HG03439 (cell line): Measurements from ENCODE around the gene UBAC2.

ENCODE experiments used
- ATAC-seq: cut with Tn5 transposase; IDR thresholded peaks from one replicate; pipeline ENCODE4 v1.9.1; 2021; ENCODE audit warnings: mild to moderate bottlenecking, moderate library complexity; ENCODE audit not compliant: unreplicated experiment

Gene UBAC2, protein sequence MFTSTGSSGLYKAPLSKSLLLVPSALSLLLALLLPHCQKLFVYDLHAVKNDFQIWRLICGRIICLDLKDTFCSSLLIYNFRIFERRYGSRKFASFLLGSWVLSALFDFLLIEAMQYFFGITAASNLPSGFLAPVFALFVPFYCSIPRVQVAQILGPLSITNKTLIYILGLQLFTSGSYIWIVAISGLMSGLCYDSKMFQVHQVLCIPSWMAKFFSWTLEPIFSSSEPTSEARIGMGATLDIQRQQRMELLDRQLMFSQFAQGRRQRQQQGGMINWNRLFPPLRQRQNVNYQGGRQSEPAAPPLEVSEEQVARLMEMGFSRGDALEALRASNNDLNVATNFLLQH

DNA sequence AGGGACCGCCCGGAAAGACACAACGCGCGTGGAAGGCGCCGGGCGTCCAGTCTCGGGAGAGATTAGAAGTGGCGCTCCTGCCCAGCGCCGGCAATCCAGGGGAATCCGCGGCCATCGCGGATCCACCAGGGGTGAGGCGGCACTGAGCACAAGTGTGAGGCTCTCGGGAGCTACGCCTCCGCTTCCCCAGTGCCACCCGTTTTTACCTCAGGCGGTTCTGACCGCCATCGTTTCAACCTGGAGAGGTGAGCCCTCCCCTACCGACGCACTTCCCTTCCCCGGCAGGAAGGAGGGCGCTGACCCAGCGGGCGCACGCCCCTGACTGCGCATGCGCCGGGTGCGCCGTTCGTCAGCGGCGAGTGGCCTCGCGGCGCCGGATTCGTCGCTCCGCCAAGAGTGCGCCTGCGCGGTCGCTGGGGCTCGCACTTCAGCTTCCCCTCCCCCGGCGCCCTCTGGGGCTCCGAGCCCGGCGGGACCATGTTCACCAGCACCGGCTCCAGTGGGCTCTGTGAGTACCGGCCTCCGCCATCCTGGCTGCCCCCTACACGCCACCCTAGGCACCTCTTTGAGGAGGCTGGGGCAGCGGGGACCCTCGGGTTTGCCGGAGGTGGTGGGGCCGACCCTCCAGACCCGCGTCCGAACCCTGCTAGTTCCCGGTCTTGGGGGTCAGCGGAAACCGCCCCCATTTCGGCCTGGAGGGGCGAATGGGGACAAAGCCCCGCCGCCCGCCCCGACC lies at the start of gene UBAC2:
UBAC2 (plus strand) TSS at position 423 of the 736 bp plus-strand sequence; CDS start at position 478, 55 bp downstream.
- peak; percentile 64 for ATAC-seq

DNA sequence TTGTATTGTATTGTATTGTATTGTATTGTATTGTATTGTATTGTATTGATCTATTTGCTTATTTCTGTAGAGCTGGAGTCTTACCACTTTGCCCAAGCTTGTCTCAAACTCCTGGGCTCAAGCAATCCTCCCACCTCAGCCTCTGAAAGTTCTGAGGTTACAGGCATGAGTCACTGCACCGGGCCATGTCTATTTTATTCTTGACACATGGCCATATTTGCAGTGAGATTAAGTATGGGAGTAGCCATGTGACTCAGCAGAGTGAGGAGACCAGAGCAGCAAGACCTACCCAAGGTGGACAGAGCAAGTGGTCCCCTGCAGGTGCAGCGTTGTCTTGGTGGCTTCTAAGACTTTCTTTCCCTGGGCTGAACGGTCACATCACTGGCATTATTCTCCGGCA lies 49.1 kb upstream of the UBAC2 start:
- ATAC-seq, result peak; percentile 89

DNA sequence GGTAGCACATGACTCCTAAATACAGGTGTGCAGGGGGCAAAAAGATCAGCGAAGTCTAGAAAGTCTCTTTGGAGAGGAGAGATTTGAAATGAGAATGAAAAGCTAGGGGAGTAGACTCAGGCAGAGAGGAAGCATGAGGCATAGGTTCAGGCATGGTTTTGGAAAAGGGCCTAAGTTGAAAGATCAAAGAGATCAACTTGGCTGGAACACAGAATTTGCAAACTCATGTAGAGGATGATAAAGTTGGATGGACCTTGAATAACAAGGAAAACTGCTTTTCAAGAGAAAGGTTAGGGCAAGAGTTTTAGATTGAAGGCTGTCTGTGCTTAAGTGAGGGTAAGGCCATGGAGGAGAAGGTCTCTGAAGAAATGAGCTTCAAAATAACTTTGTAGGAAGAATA lies 47.4 kb upstream of the UBAC2 start:
- no peak for ATAC-seq

DNA sequence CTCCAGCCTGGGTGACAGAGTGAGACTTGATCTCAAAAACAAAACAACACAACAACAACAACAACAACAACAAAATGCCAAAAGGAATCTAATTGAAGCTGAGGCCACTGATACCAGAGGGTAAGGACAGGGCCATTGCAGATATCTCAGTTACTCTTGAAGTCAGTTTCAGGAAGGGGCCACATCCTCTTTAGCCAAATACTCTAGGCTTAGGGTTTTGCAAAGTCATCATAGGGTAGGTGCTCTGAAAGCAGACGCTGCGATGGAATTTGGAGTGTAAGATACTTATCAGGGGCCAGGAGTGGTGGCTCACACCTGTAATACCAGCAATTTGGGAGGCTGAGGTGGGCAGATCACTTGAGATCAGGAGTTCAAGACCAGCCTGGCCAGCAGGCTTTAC lies 46.6 kb upstream of the UBAC2 start:
- no peak for ATAC-seq

DNA sequence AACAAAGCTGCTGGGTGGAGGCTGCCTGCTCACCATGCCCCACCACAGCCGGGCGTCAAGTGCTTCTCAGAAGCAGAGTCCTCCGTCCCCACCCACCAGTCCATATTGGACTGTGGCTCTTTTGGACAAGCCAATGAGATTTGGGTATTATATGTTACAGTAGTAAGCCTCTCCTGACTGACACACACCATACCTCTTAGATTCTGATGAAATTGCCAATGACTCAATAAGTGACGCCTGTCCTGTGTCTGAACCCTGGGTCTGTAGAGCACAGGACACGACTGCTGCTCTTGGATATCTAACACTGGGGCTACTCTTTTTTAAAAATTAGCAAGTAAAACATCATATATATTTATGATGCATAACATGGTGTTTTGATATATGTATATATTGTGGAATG lies 44.8 kb upstream of the UBAC2 start:
- ATAC-seq, result no peak

DNA sequence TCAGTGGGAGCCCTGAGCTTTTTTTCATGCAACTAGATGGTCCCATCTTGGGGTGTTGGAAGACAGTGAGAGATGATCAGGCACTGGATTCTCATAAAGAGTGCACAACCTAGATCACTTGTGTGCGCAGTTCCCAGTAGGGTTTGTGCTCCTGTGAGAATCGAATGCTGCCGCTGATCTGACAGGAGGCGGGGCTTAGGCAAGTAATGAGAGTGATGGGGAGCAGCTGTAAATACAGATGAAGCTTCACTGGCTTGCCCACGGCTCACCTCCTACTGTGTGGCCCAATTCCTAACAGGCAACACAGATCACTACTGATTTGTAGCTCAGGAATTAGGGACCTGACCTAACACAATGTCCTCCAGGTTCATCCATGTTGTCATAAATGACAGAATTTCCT lies 43.6 kb upstream of the UBAC2 start:
- no peak for ATAC-seq

DNA sequence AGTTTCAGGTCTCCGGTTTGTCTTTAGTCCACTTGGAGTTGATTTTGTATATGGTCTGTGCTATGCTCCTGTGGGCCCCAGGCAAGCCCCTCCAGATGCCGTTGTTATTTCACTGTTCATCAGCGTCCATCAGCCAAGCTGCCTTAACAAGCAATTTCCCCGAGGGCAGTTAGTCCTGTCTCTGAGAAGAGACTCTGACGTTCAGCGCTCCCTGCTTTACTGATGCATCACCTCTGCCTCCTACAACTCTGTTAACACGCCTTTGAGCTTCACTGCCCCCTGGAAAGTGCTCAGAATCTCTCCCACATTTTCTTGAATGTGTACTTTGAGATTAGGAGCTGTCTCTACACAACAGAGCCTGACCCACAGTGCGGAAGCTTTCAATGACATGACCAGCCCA lies 41.8 kb upstream of the UBAC2 start:
- ATAC-seq, result no peak

DNA sequence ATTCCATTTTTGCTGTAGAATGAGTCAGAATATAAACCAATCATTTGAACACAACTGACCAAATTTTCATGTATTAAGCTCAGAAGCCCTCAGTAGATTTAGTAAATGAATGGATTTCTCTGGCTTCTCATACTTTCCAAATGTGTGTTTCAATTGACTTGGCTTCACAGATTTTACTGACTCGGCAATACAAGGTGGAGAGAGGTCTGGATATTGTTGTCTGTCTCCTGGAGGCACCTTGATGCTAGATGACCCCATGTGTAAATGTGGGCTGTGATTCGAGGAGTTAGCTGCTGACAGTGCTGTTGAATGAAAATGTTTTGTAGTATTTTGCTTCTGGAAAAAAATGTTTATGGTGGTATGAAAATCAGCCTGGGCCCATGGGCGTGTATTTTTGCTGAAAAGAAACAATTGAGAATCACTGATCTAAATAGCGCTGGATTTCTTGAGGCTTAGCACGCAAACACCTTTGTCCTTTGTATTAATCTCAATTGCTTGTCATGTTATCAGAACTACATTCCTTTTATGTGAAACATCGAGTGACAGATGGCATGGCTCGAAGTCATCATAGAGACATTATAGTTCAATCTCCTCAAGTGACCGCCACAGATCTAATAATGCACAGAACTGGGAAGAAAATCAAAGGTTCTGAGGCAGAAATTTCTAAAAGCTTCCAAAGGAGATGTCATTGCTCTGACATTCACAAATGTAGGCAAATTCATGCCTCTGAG lies 41.2 kb upstream of the UBAC2 start:
- no peak for ATAC-seq

DNA sequence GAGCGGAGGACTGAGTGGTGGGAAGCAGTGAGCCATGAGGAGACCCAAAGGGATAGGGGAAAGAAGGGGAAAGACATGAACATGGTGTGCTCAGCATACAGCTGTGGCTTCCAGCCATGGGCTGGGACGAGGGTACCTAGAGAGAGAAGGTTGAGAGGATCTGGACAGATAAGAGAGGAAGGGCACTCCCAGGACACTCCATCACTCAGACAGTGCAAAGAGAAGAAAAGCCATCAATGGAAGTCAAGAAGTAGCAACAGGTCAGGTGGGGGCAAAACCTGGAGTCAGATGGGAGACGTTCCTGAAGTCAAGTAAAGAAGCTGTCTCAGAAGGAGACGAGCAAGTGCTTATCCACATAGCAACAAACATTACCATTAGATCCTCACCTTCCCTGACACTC lies 40.2 kb upstream of the UBAC2 start:
- ATAC-seq, result no peak

DNA sequence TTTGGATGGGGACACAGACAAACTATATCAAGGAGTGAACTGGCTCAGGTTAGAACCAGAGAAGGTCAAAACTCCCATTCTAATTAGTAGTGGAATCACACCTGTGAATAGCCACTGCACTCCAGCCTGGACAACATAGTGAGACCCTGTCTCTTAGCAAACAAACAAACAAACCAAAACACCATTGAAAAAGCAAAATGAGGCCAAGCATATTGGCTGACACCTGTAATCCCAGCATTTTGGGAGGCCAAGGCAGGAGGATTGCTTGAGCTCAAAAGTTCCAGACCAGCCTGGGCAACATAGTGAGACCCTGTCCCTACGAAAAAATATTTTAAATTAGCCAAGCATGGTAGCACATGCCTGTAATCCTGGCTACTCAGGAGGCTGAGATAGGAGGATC lies 39.1 kb upstream of the UBAC2 start:
- no peak for ATAC-seq

DNA sequence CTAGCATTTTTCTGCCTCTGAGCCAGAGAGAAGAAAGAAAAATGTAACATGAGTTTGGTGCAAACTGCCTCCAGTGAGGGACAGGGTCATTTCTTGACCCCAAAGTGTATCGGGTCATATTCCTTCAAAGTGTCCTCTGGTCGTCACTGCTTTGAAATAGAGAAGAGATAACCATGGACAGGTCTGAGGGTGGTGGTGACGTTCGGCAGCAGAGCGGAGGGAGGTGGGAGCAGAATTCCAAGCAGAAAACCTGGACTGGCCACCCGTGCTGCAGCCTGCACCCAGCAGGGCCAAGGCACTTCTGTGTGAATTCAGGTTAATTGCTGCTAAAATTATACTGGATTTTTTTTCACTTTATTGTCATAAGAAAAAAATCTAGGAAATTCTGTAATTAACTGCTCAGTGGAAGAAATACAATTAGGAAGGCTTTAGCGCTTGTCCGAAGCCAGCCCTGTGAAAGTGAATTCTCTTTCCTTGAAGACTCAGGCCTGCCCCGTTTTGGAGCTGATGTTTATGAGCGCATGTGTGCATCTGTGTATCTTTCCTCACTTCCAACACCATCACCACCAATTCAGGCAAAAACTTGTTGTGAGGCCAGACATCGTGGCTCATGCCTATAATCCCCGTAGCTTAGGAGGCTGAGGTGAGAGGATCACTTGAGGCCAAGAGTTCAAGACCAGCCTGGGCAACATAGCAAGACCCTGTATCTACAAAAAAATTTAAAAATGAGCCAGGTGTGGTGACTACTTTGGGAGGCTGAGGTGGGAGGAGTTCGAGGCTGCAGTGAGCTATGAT lies 37.9 kb upstream of the UBAC2 start:
- no peak for ATAC-seq

DNA sequence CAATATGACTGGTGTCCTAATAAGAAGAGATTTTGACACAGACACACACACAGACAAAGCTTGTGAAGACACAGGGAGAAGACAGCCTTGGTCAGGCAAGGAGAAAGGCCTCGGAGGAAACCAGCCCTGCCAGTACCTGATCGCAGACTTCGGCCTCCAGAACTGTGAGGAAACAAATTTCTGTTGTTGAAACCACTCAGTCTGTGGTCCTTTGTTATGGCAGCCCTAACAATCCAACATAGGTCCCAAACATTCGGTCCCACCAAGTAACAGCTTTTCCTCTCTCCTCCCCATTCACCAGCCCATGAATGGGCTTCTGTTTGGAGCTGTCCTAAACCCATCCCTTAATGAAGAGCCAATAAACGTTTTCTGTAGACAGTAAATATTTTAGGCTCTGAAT lies 36.4 kb upstream of the UBAC2 start:
- no peak for ATAC-seq

DNA sequence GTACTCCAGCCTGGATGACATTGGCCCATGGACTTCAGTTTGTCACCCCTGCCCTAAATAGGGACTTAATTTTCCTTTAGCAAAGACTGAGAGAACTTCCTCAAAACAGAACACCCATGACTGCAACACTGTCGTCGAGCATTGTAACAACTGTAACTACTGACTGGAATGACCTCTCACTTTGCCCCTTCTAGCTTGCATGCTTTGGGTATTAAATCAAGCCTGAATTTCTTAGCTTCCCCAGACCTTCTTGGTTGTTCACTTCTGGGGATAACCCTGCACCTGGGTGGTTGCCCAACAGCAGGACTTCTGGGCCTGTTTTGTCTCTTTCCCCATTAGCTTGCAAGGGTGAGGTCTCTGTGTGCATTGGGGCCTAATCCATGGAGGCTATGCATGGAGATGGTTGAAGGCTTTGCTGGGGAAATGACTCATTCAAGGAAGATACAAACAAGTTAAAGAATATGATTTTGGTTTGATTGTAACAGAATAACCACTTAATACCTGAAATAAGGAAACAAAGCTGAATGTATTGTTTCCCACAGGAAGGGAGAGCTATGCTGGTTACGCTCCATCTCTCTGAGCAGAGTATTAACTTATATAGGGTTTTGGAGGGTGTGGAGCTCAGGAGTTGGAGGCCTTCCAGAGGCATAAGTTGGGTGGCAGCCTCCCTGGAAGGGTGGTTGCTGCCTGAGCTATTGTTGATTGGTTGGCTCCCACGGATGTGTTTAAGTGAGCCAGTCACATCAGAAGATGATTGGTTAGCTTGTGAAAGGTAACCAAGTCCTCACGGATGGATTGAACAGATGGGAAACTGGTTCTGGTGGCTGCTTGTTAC lies 34.7 kb upstream of the UBAC2 start:
- ATAC-seq, result no peak

DNA sequence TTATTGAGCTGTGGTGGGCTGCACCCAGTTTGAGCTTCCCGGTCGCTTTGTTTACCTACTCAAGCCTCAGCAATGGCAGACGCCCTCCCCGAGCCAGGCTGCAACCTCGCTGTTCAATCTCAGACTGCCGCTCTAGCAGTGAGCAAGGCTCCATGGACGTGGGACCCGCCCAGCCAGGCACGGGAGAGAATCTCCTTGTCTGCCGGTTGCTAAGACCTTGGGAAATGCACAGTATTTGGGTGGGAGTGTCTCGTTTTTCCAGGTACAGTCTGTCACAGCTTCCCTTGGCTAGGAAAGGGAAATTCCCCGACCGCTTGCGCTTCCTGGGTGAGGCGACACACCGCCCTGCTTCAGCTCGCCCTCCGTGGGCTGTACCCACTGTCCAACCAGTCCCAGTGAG lies 27.7 kb upstream of the UBAC2 start:
- ATAC-seq, result no peak

DNA sequence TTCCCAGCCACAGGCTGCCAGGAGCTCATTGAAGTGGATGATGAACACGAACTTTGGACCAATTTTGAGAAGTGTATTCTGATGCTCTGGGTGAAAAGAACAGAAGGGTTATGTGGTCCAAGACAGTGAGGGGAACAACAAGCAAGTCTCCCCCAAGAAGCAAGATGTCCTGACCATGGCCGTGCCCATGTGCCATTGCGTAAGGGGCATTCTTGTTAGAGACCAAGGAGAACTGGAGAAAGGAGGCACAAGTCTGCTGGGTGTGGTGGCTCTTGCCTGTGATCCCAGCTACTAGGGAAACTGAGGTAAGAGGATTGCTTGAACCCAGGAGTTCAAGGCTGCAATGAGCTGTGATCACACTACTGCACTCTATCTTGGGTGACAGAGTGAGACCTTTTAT lies 27.0 kb upstream of the UBAC2 start:
- ATAC-seq, result no peak

DNA sequence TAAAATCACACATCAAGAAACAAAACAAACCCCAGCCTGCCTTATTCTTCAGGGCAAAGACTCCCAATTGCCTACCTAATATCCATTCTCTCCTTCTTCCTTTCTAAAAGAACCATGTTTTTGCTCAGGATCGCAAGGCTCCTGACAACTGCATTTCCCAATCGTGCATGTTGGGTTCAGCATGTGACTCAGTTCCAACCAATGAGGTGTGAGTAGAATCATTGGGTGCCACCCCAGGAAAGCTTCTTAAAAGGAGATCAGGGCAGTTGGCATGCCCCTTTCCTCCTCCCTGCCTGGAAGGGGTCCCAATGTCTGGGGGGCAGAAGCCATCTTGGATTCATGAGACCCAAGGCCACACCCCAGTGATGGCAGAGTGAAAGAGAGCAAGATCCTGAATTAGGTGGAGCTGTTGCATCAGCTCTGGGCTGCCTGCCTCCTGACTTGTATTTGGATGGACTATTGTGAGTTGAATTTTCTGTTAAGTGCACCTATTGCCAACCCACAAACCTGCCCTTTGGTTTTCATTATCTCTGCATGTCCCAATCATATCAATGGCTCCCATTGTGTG lies 26.0 kb upstream of the UBAC2 start:
- no peak for ATAC-seq

DNA sequence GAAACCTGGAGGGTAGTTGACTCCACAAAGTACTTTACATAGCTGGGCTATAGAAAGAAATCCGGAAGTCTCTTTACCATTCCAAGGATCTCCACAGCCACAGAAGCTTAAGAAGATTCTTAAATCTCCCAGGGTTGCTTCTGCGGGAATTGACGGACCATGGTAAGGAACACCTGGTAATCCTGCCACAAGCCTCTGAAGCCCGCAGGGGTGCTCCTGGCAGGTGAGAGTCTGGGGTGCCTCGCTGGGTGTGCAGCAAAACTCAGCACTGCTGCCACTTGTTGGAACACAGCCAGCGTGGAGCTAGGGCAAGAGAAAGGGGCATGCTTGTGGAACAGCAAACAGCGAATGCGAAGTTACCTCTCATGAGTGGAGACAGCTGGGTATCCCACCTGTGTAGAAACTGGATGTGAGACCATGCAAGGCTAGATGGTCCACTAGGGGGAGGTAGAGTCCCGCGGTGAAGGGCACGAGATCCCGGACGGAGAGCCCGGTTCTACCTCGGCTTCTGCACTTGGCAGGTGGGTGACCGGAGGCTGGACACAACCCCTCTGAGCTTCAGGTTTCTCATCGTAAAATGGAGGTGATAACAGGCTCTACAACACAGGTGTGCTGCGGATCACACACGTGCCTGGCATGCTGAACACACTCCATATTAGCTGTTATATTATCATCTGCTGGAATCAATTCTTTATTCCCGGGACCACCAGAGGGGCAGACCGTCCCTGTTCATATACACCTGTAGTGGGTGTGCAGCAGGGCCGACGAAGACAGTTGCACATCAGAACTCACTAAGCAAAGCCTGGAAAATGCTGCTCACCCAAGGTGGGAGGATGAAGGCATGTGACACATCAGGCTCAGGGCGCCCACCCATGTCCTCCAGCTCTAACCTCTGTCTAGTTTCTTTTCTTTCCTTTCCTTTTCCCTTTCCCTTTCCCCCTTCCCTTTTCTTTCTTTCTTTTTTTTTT lies 24.1 kb upstream of the UBAC2 start:
- ATAC-seq, result peak; percentile 83

DNA sequence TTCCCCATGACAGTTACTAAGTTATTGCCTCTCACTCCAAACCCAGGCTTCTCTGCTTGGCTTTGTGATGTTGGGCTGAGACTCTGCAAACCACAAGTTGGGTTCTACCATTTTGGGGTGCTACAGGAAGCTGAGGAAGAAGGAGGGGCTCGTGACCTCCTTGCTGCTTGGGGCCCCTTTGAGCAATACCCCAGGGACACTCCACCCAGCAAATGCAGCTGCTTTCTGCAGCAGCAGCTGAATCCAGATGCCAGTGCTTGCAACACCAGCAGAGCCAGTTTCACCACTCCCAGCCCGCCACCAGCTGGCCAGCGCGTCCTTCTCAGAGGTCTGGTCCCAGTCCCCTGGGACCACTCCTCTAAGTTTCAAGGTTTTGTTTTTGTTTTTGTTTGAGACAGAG lies 22.0 kb upstream of the UBAC2 start:
- no peak for ATAC-seq

DNA sequence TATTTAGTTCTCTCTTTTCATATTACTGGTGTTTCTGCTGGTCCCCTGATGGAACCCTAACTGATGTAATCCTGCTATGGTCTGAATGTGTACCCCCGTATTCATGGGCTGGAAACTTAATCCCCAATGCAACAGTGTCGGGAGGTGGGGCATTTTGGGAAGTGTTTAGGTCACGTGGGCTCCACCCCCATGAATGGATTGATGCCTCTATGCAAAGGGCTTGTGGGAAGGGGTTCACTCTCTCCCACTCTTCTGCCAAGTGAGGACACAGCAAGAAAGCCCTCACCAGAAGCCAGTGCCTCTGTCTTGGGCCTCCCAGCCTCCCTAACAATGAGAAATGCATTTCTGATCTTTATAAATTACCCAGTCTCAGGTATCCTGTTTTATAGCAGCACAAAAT lies 21.2 kb upstream of the UBAC2 start:
- ATAC-seq, result no peak
